Measurements from ENCODE around the gene SMYD2.

Gene SMYD2

DNA sequence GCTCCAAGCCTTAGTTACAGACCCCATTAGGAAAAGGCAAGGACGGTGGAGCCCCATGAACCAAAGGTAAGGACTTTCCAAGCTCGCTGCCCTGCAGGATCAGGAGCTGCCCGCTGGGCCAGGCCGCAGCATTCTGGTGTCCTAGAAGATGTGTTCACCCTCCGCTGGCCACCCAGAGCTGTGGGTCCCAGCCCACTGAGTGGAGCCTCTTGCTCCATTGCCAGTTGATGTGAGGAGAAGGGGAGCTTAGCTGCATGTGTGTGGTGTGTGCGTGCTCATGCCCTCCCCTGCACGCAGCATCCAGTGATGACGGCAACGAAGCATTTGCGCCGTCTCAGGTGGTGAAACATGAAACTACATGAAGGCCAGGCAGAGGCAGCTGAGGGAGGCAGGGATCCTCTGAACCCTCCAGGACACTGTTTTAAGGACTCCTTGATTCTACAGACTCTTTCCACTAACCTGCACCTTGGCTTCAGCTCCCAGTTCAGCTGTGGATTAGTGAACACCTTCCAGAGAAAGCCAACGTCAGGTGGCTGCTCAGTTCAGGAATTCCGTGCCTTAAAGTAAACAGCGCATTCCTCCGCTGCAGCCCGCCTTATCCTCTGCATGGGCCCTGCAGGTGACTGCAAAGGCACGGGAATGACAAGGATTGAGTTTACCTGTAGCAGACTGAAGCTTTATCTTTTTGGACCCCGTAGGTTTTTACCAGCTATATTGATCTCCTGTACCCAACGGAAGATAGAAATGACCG lies 48.7 kb downstream of the SMYD2 start:
- no peak for DNase-seq (ENCODE audit: low read depth, low spot score)

DNA sequence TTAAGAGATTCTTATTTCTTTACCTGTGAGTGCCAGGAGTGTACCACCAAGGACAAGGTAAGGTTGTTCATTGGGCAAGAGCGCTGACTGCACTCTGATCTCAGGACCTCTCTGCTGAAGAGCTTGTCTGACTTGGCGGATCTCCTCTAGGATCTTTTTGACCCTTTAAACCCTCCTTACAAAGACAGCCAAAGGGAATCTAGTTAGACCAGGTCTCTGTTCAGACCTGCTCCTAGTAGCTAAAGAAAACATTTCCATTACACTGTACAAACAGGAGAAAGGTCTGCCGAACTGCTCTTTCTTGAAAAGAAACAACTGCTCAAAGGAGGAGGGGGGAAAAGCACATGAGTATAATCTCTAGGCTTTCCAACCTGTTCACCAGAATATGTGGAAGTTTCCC lies 49.3 kb downstream of the SMYD2 start:
- no peak for DNase-seq (ENCODE audit: low read depth, low spot score)

DNA sequence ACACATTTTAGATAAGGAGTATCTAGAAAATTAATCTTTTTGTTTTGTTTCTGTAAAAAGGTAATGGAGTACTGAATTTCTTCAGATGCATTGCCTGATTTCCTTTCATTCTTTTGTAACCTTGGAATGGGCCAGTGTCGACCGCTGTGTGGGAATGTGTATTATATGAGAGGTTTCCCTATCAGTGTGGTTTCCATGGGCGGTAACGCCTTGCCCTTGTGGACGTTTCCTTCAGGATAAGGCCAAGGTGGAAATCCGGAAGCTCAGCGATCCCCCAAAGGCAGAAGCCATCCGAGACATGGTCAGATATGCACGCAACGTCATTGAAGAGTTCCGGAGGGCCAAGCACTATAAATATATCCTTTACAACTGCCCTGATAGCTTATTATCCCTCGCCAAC lies 49.8 kb downstream of the SMYD2 start:
- no peak for DNase-seq (ENCODE audit: low read depth, low spot score)

DNA sequence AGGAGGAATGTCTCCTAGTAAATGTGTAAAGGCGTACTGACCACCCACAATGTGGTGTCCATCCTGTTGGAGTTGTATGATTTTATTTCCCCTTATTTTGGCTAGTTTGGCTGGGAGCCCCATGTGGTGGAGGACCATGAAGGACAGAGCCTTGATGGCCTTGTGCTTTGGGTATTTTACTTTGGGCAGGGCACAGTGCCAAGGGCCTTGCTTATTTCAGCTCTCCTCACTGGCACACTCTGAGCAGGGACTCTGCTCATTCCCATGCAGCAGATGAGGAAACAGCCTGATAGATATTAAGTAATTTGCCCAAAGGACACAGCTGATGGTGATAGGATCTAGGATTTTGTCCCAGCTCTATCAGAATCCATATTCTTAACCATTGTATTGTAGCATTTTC lies 50.2 kb downstream of the SMYD2 start:
- DNase-seq (ENCODE audit: low read depth, low spot score), result no peak

DNA sequence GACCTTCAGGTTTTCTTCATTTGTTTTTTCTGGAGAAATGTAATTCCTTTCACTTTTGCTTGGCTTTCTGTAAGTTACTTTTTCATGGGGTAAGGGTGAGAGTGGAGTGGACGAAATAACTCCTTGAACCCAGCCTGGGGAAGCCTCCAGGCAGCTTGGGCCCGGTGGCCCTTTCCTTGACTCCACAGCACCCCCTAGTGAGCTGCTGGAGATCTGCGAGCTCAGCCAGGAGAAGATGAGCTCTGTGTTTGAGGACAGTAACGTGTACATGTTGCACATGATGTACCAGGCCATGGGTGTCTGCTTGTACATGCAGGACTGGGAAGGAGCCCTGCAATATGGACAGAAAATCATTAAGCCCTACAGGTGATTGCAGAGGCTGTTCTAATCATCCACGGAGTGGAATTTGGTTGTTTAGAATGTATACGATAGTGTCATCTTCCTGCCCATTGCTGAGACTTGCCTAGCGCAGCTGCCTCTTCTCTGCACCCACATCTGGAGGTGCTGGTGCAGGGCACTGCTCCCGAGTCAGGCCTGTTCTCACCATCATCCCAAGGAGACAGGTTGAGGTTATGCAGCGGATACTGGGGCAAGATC lies 51.0 kb downstream of the SMYD2 start:
- DNase-seq (ENCODE audit: low read depth, low spot score), result no peak

DNA sequence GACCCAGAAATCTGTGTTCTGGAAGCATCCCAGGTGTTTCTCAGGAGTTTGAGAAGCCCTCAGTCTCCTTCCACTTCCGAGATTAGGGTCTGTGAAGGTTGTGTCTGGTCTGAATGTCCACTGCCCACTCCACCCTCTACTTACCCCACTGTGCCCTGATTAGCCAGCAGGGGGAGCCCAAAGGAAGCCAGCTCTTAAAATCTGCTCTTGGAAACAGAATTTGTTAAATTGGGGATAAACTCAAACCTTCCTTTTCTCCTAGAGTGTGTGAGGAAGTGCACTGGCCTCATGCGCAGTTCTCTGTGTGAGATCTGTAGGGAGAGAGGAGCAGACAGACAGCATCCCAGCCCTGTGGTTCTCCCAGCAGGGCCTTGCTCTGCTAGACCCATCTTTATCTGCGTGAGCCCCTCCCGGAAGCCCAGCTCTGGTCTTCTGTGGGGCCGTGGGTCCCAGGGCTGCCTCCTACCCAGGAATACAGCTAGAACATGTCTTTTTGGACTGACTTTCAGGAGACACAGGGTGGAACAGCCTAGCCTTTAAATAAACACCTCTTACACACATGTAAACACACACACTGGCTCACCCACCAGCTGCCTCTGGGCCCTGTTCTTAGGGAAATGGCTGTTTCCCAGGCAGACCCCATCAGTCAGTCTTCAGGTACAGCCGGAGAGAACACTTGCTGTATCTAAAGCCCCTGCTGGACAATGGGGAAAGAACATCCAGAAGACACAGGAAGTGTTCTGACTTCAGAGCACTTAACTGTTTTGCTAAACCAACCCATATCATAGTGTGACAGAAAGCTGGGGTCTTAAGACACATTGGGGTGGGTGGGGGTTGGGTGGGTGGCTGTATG lies 52.2 kb downstream of the SMYD2 start:
- DNase-seq (ENCODE audit: low read depth, low spot score), result peak; percentile 18

DNA sequence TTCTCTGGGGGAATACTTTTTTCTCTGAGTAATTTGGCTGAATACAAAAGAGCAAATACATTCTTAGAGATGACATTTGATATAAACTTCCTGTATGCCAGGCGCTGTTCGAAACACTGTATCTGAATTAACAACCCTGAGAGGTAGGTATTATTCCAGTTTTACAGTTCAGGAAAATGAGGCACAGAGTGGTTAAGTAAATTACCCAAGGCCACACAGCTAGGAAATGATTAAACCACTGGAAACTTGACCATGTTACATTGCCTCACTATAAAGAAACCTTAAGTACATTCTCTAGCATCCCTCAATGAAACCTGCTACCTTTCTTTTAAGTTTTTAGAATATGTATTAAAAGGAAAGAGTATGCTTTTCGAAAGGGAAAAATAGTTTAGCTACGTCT lies 54.6 kb downstream of the SMYD2 start:
- DNase-seq (ENCODE audit: low read depth, low spot score), result no peak

DNA sequence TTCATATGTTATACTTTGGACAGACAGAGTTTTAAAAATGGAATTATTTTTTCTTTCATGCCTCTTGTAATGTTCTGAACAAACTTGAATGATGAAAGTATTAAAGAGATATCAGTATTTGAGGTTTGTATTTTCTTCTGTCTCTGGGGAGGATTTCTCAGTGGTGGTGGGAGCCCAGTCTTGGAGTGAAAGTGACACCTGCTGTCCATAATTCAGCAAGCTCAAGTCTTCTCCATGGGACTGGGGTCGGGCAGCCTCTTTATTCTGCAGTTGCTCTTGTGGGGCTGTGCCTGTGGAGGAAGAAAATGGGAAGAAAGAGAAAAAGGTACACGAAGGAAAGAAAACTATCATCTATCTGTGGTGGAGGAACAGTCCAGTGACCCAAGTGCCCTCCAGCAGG lies 56.1 kb downstream of the SMYD2 start:
- no peak for DNase-seq (ENCODE audit: low read depth, low spot score)

DNA sequence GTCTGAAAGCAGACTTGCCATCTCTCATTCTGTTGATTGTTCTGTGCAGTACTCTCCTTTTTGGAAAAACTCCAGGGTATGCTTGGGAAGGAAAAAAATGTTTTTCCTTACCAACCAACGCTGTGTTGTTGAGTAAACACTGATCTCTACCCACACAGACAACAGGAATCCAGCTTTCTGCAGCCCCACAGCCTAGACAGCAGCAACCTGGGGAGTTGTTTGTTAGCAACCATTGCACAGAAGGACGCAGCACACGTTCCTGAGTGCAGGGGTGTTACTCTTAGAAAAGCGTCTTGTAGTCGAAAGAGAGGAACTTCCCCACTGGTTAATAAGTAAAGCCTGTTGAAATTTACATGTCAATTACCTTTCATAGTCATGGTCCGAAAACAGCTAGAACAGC lies 56.6 kb downstream of the SMYD2 start:
- no peak for DNase-seq (ENCODE audit: low read depth, low spot score)

DNA sequence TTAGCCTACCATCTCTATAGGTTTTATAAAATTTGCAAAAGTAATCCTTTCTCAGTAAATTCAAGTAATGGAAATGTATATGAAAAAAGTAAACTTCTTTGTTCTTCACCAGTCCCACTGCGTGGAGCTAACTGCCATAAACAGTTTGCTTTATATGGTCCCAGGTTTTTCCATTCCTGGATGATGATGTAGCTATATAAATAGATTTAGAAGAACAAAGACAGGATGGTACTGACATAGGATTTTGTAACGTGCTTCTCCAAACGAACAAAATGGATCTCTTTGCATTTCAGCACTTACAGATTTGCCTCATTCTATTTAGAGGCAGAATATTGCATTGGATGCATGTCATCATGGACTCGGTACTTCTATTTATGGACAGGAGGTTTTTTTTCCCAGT lies 57.3 kb downstream of the SMYD2 start:
- no peak for DNase-seq (ENCODE audit: low read depth, low spot score)

DNA sequence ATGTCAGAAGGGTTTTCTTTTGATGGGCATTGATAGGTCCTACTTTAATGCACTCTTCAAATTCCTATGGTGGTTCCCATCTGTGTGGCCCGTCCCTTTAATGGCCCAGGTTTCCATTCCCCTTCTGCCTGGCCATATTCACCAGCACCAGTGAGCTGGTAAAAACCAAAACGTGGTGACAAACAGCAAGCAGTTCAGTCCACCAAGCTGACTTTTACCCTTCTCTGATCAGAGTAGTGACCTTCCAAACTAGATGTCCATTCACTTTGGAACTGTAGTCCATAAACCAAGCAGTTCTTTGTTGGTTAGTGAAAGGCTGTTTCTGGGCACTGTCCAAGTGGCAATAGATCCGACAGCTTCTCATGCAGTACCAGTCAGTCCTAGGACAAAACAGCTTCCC lies 60.5 kb downstream of the SMYD2 start:
- no peak for DNase-seq (ENCODE audit: low read depth, low spot score)

DNA sequence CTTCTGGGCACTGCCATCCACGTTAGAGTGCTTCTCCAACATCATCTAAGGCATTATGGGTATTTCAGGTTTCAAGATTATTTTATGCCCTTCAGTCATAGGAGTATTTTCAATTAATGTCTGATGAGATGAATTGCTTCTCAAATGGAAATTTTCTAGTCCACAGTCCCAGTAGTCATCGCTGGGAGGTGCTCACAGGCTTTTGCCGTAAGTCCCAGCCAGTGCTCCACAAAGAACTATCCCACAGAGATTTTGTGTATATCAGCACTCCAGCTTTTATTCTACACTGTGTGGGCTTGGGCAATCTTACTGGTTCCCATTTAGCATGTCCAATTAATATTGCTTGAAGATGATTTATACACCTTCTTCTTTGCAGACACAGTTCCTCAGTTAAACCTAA lies 61.0 kb downstream of the SMYD2 start:
- no peak for DNase-seq (ENCODE audit: low read depth, low spot score)

DNA sequence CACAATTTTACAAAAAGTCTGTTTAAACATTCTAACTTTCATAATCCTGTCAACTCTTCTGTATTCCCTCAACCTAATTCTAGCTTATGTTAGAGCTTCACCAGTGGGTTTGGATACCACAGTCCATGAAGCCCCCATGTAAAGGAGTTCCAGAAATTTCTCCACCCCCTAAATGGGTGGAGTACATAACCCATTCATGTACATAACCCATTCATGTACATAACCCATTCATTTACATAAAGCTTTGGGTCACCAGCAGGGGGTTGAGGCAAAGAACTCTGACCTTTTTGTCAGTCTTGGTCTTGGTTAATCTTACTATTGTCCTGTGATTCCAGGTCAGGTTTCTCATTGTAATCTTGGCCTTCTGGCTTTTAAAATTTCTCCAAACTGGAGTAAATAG lies 61.6 kb downstream of the SMYD2 start:
- no peak for DNase-seq (ENCODE audit: low read depth, low spot score)

DNA sequence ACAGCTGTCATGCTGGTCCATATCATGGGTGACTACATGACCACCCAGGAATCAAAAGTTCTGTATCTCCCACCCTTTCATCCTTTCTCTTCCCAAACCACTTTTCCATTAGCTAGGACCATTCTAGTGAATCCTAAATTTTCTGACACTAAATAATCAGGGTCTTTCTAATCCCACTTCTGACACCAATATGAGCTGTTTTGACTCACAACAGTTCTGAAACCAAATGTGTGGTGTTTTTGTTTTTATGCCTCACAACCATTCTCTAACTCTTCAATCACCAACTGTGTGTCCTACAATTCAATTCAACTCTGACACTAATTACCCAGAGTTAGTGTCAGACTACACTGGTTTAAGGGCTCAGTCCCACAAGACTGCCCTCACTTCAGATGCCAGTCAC lies 63.9 kb downstream of the SMYD2 start:
- no peak for DNase-seq (ENCODE audit: low read depth, low spot score)

DNA sequence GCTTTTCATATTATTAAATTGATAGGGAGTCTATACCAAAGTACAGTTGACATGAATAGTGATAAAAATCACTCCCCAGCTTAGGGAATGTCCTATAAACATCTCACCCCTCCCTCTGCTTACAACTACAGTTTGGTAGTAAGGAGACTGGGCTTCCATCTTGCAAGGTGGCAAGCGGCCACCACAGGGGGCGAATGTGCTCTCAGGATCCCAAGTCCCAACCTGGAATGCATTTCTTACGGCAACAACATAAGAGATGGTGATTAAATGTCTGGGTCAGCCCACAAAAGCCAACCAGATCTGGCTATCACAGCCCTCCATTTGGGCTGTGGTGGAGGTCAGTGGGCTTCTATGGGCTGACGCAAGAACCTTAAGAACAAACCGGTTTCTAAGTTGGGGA lies 68.0 kb downstream of the SMYD2 start:
- no peak for DNase-seq (ENCODE audit: low read depth, low spot score)

DNA sequence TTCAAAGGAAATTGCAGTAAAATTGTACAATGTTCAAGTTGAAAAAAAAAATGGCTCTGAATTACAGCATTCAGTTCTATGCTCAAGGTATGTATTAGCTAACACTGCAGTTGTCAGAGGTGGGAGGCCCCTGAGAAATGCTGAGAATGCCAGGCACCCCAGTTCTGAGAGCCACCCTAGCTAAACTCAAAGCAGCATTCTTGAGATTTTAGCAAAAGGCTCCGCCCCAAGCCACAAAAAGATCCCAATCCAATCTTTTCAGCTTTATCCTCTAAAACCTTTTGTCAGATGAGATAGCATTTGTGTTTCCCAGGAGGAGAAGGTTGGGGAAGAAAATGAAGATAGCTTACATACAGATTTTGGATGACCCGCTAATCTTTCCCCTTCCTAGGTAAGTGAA lies 68.8 kb downstream of the SMYD2 start:
- DNase-seq (ENCODE audit: low read depth, low spot score), result no peak

DNA sequence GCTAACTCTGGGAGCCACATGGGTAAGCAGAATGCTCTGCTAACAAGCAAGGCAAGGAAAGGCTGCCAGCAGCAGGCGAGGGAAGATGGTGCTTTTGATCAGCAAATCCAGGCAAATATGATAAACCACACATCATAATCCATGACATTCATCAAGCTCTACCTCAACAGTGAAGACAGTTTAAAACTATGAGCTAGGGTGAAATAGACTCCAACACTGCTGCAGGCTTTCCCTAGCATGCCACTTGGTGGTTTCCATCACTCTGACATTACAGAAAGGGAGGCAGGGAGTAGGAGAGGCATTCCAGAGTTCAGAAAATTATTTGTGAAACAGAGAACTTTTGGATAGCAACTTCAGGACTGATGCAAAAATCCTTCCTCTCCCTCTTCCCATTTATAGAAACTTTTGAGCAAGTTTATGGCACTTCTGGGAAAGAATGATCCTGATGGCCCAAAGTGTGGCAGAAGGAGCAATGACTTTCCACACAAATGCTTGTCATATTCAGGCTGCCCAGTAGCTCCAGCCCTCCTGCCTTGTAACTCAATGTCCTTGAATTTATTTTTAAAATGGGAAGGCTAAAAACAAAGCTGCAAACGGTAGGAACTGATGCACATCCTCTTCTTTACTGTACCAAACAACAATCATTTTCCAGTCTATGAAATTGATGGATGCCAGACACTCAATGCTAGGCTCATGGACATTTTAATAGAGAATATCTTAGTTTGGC lies 70.8 kb downstream of the SMYD2 start:
- DNase-seq (ENCODE audit: low read depth, low spot score), result no peak

DNA sequence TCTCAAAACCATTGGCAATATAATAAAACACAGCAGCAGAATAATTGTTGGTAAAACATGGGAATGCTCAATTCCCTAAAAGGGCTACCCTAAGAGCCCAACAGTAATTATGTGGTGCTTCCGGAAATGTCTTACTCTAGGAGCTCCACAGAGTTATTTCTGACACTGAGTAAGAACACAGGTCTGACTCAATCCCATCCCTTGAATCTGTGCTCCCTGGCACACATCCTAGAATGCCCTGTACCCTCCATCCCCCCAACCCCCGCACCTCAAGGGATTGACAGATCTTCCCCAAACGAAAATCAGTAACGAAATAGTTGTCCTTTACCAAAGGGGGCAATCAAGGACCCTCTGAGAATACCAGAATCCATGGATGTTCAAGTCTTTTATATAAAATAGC lies 71.9 kb downstream of the SMYD2 start:
- no peak for DNase-seq (ENCODE audit: low read depth, low spot score)

DNA sequence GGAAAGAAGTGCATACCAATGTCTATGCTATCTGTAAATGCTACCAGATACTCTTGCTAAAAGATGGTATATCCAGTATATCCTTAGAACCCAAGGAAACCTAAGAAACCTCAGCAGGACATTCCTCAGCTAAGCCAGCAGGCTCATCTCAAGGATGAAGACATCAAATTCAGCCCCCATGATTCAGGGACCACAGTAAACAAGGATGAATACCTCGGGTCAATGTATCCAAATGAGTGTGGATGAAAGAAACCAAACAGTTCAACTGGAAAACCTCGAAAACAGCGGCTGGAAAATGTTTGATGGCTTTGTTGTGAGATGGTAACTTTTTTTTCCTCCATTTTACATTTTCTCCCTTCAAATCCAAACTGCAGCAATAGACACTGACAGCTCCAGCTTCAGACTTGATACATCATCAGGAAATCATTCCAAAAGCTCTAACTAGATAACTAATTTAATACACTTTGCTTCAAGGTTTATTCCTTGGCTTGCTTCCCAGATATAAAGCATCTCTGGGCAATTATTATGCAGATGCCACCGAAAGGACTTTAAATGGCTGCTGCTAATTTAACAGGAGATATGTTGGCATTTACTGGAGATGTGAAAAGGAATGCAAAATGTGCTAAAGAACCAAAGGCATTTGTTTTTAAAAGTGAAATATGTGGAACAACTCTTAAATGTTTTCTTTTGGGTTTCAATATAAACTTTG lies 73.6 kb downstream of the SMYD2 start:
- no peak for DNase-seq (ENCODE audit: low read depth, low spot score)

DNA sequence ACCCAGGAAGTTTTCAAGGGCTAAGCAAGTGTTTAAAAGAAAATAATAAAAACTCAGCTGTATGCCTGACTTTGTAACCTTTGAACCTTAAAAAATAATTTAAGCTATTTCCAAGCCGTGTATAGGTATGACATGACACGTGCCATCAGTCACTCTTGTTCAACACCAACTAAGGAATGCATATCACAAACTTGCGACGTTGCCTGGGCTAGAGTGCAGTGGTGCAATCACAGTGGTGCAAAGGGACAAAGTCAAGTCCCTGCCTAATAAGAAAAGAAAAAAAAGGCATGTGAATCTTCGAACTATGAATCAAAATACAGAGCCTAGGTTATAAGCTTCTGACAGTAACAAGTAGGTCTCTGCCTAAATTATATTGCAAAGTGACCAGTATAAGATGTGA lies 79.2 kb downstream of the SMYD2 start:
- no peak for DNase-seq (ENCODE audit: low read depth, low spot score)

DNA sequence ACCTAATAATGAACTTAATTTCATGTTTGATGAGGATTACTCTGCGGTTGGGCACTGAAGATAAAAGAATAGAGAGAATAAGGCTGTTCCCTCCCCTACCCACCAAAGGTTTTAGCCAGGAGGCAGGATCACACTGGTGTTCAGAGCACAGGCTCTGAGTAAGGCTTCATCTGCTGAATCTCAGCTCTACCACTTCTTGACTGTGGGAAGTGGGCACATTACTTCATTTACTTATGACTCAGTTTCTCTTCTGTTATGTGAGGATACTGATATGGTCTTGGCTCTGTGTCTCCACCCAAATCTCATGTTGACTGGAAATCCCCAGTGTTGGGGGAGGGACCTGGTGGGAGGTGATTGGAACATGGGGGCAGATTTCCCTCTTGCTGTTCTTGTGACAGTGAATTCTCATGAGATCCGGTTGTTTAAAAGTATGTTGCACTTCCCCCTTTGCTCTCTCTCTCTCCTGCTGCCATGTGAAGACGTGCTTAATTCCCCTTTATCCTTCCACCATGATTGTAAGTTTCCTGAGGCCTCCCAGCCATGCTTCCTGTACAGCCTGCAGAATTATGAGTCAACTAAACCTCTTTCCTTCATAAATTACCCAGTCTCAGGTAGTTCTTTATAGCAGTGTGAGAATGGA lies 79.7 kb downstream of the SMYD2 start:
- no peak for DNase-seq (ENCODE audit: low read depth, low spot score)
